ENCODE measurements around the gene RANBP9. TPM values are rescaled to one million over a fixed set of nuclear protein-coding genes. Genes with fewer than 3 reads are reported as not detected.

Gene RANBP9
- total RNA-seq, 1 donor from 2014 or later: 21.0 TPM

GRCh38 chr6:13604546-13605416 is 106.9 kb downstream of the RANBP9 start:
- no peak for DNase-seq (ENCODE audit: low read depth in 2 of 2)

GRCh38 chr6:13604135-13604534 is 107.5 kb downstream of the RANBP9 start:
- DNase-seq (ENCODE audit: low read depth in 2 of 2): no peak

- no peak for DNase-seq (ENCODE audit: low read depth in 2 of 2)
Observed at GRCh38 chr6:13600036-13600435, 111.6 kb downstream of the RANBP9 start.

- no peak for DNase-seq (ENCODE audit: low read depth in 2 of 2)
Observed at GRCh38 chr6:13597073-13597472, 114.6 kb downstream of the RANBP9 start.

- DNase-seq (ENCODE audit: low read depth in 2 of 2): peak in 1 of 2 donors; percentile 84
Observed at GRCh38 chr6:13593720-13594119, 117.9 kb downstream of the RANBP9 start.

GRCh38 chr6:13593103-13593502 is 118.5 kb downstream of the RANBP9 start:
- no peak for DNase-seq (ENCODE audit: low read depth in 2 of 2)

- no peak for DNase-seq (ENCODE audit: low read depth in 2 of 2)
Observed at GRCh38 chr6:13591205-13591921, 120.3 kb downstream of the RANBP9 start.

- no peak for DNase-seq (ENCODE audit: low read depth in 2 of 2)
Observed at GRCh38 chr6:13590574-13591153, 121.0 kb downstream of the RANBP9 start.

- DNase-seq (ENCODE audit: low read depth in 2 of 2): no peak
Observed at GRCh38 chr6:13589801-13590200, 121.8 kb downstream of the RANBP9 start.

- no peak for DNase-seq (ENCODE audit: low read depth in 2 of 2)
Observed at GRCh38 chr6:13586603-13587542, 124.8 kb downstream of the RANBP9 start.

GRCh38 chr6:13581700-13582229 is 129.9 kb downstream of the RANBP9 start:
- no peak for DNase-seq (ENCODE audit: low read depth in 2 of 2)

- DNase-seq (ENCODE audit: low read depth in 2 of 2): no peak
Observed at GRCh38 chr6:13579911-13580310, 131.7 kb downstream of the RANBP9 start.

GRCh38 chr6:13577926-13578325 is 133.7 kb downstream of the RANBP9 start:
- DNase-seq (ENCODE audit: low read depth in 2 of 2): no peak

- DNase-seq (ENCODE audit: low read depth in 2 of 2): no peak
Observed at GRCh38 chr6:13576017-13576416, 135.6 kb downstream of the RANBP9 start.

- no peak for DNase-seq (ENCODE audit: low read depth in 2 of 2)
Observed at GRCh38 chr6:13575377-13575775, 136.3 kb downstream of the RANBP9 start.

GRCh38 chr6:13574571-13575376 is 136.9 kb downstream of the RANBP9 start, which contains the start of gene SIRT5:
SIRT5 (plus strand) TSS chr6:13574601; CDS start chr6:13584111, 9,510 bp downstream.
- peak; percentile 82 to 83 for DNase-seq (ENCODE audit: low read depth in 2 of 2)

- peak; percentile 94 to 97 for DNase-seq (ENCODE audit: low read depth in 2 of 2)
Observed at GRCh38 chr6:13574149-13574570, 137.5 kb downstream of the RANBP9 start.

- peak; percentile 58 to 59 for DNase-seq (ENCODE audit: low read depth in 2 of 2)
Observed at GRCh38 chr6:13573669-13574110, 137.9 kb downstream of the RANBP9 start.

GRCh38 chr6:13572951-13573654 is 138.5 kb downstream of the RANBP9 start:
- DNase-seq (ENCODE audit: low read depth in 2 of 2): no peak

Data from lung microvascular endothelial cell (primary cell).